ENCODE results near the gene BAG3. TPM values are rescaled to one million over a fixed set of nuclear protein-coding genes. Genes with fewer than 3 reads are reported as not detected.

The BAG3 gene
- total RNA-seq, 1 donor from 2014 or later: 88.0 TPM

GRCh38 chr10:119634219-119634544, 17.0 kb upstream of the BAG3 start:
- Histone ChIP-seq H3K9me3 (no peaks in the 10 kb centered on the region), H3K27ac (no peak overlapping the region), H3K36me3 (no peaks in the 10 kb centered on the region), H3K27me3 (no peaks in the 10 kb centered on the region), H3K4me3 (no peak overlapping the region), H3K4me1 (no peaks in the 10 kb centered on the region)
- DNase-seq (ENCODE audit: low spot score in 2 of 2): no peak
- TF ChIP-seq, protein P1, sequence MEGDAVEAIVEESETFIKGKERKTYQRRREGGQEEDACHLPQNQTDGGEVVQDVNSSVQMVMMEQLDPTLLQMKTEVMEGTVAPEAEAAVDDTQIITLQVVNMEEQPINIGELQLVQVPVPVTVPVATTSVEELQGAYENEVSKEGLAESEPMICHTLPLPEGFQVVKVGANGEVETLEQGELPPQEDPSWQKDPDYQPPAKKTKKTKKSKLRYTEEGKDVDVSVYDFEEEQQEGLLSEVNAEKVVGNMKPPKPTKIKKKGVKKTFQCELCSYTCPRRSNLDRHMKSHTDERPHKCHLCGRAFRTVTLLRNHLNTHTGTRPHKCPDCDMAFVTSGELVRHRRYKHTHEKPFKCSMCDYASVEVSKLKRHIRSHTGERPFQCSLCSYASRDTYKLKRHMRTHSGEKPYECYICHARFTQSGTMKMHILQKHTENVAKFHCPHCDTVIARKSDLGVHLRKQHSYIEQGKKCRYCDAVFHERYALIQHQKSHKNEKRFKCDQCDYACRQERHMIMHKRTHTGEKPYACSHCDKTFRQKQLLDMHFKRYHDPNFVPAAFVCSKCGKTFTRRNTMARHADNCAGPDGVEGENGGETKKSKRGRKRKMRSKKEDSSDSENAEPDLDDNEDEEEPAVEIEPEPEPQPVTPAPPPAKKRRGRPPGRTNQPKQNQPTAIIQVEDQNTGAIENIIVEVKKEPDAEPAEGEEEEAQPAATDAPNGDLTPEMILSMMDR (IDR thresholded peaks at IDR 0.05): no peak
- intact Hi-C loops (cut with DNase I): no loop called here

GRCh38 chr10:119637631-119638030, 13.5 kb upstream of the BAG3 start:
- Histone ChIP-seq H3K27me3 (no peaks in the 10 kb centered on the region), H3K4me1 (no peaks in the 10 kb centered on the region), H3K27ac (no peak overlapping the region), H3K36me3 (no peaks in the 10 kb centered on the region), H3K9me3 (no peaks in the 10 kb centered on the region), H3K4me3 (no peak overlapping the region)
- TF ChIP-seq, protein P1 (IDR thresholded peaks at IDR 0.05): no peak
- no peak for DNase-seq (ENCODE audit: low spot score in 2 of 2)
- intact Hi-C loops (cut with DNase I): no loop called here

DNA sequence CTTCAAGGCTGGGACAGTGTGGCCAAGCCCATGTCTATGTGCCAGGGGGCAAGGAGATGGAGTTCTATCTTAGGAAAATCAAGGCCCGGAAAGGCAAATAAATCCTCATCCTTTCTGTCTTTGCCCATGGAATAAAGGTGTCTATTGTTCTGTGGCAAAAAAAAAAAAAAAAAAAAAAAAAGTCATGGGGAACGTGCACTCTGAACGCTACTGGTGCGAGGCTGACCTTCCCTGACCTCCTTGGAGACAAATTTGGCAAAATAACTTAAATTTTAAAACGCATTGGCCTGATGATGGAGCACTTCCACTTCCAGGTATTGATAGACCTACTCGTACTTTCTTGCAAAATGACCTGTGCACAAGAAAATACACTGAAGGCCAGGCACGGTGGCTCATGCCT, 12.2 kb upstream of the BAG3 start:
- H3K27me3 ChIP-seq: no peaks in the 10 kb centered on the region
- DNase-seq (ENCODE audit: low spot score in 2 of 2): no peak
- TF ChIP-seq, protein P1 (IDR thresholded peaks at IDR 0.05): no peak
- intact Hi-C loops (cut with DNase I): no loop called here
- no peaks in the 10 kb centered on the region for H3K4me1 ChIP-seq
- peaks cover 0 to 1% of the 10 kb centered on the region in 2 donors for H3K9me3 ChIP-seq
- H3K4me3 ChIP-seq: no peak overlapping the region
- H3K36me3 ChIP-seq: no peaks in the 10 kb centered on the region
- no peak overlapping the region for H3K27ac ChIP-seq

DNA sequence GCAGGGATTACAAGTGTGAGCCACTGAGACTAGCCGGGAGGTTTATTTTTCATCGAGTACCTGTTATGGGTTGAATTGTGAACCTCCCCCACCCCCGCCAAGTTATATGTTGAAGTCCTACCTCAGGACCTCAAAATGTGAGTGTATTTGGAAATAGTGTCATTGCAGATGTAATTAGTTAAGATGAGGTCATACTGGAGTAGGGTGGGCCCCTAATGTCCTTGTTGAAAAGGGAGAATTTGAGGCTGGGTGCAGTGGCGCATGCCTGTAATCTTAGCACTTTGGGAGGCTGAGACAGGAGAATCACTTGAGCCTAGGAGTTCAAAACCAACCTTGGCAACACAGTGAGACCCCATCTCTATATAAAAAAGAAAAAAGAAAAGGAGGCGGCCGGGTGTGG, 10.8 kb upstream of the BAG3 start:
- no peak overlapping the region for H3K4me3 ChIP-seq
- no peaks in the 10 kb centered on the region for H3K27me3 ChIP-seq
- no peaks in the 10 kb centered on the region for H3K4me1 ChIP-seq
- H3K9me3 ChIP-seq: peaks cover 0 to 11% of the 10 kb centered on the region in 2 donors
- H3K27ac ChIP-seq: no peak overlapping the region
- TF ChIP-seq, protein P1 (IDR thresholded peaks at IDR 0.05): no peak
- no peaks in the 10 kb centered on the region for H3K36me3 ChIP-seq
- intact Hi-C loops (cut with DNase I): no loop called here
- no peak for DNase-seq (ENCODE audit: low spot score in 2 of 2)

GRCh38 chr10:119640875-119641526, 10.2 kb upstream of the BAG3 start:
- DNase-seq (ENCODE audit: low spot score in 2 of 2): no peak
- intact Hi-C loops (cut with DNase I): no loop called here
- H3K36me3 ChIP-seq: no peaks in the 10 kb centered on the region
- H3K27ac ChIP-seq: no peak overlapping the region
- H3K9me3 ChIP-seq: peaks cover 0 to 15% of the 10 kb centered on the region in 2 donors
- H3K27me3 ChIP-seq: no peaks in the 10 kb centered on the region
- TF ChIP-seq, protein P1 (IDR thresholded peaks at IDR 0.05): no peak
- H3K4me1 ChIP-seq: no peaks in the 10 kb centered on the region
- no peak overlapping the region for H3K4me3 ChIP-seq

Measured in ascending aorta (tissue), 2 donors.